Measurements from ENCODE around the gene SLC39A9.
A peak's percentile ranks its signal among the peaks of the same experiment; 100 is the strongest.

The SLC39A9 gene

GRCh38 chr14:69424149-69424923 is 25.8 kb downstream of the SLC39A9 start:
- no peak for DNase-seq (ENCODE audit: low read depth)

- DNase-seq (ENCODE audit: low read depth): no peak
Observed at GRCh38 chr14:69427596-69427995, 29.1 kb downstream of the SLC39A9 start.

GRCh38 chr14:69428289-69428998 is 30.0 kb downstream of the SLC39A9 start:
- no peak for DNase-seq (ENCODE audit: low read depth)

GRCh38 chr14:69429643-69430042 is 31.2 kb downstream of the SLC39A9 start:
- no peak for DNase-seq (ENCODE audit: low read depth)

- no peak for DNase-seq (ENCODE audit: low read depth)
Observed at GRCh38 chr14:69430306-69430939, 31.9 kb downstream of the SLC39A9 start.

- no peak for DNase-seq (ENCODE audit: low read depth)
Observed at GRCh38 chr14:69432364-69432763, 33.9 kb downstream of the SLC39A9 start.

GRCh38 chr14:69439521-69440270 is 41.2 kb downstream of the SLC39A9 start:
- DNase-seq (ENCODE audit: low read depth): no peak

GRCh38 chr14:69441948-69442347 is 43.5 kb downstream of the SLC39A9 start:
- DNase-seq (ENCODE audit: low read depth): no peak

GRCh38 chr14:69443296-69443805 is 44.9 kb downstream of the SLC39A9 start:
- no peak for DNase-seq (ENCODE audit: low read depth)

- DNase-seq (ENCODE audit: low read depth): no peak
Observed at GRCh38 chr14:69449216-69449615, 50.7 kb downstream of the SLC39A9 start.

- no peak for DNase-seq (ENCODE audit: low read depth)
Observed at GRCh38 chr14:69451941-69452340, 53.4 kb downstream of the SLC39A9 start.

- DNase-seq (ENCODE audit: low read depth): no peak
Observed at GRCh38 chr14:69458350-69458749, 59.9 kb downstream of the SLC39A9 start.

GRCh38 chr14:69459122-69459521 is 60.6 kb downstream of the SLC39A9 start:
- DNase-seq (ENCODE audit: low read depth): no peak

- DNase-seq (ENCODE audit: low read depth): peak; percentile 11
Observed at GRCh38 chr14:69460093-69460701, 61.7 kb downstream of the SLC39A9 start.

- no peak for DNase-seq (ENCODE audit: low read depth)
Observed at GRCh38 chr14:69464379-69464778, 65.9 kb downstream of the SLC39A9 start.

- DNase-seq (ENCODE audit: low read depth): no peak
Observed at GRCh38 chr14:69464829-69465228, 66.3 kb downstream of the SLC39A9 start.

- DNase-seq (ENCODE audit: low read depth): no peak
Observed at GRCh38 chr14:69468949-69469348, 70.5 kb downstream of the SLC39A9 start.

GRCh38 chr14:69471436-69471835 is 72.9 kb downstream of the SLC39A9 start:
- DNase-seq (ENCODE audit: low read depth): no peak

- DNase-seq (ENCODE audit: low read depth): no peak
Observed at GRCh38 chr14:69471916-69472315, 73.4 kb downstream of the SLC39A9 start.

GRCh38 chr14:69473260-69473659 is 74.8 kb downstream of the SLC39A9 start:
- no peak for DNase-seq (ENCODE audit: low read depth)

- DNase-seq (ENCODE audit: low read depth): no peak
Observed at GRCh38 chr14:69473946-69474345, 75.5 kb downstream of the SLC39A9 start.
